ENCODE data around the gene MIPOL1. TPM values are rescaled to one million over a fixed set of nuclear protein-coding genes. Genes with fewer than 3 reads are reported as not detected.

The MIPOL1 gene
- total RNA-seq, 1 experiment from 2014 or later = 18.7 TPM

DNA sequence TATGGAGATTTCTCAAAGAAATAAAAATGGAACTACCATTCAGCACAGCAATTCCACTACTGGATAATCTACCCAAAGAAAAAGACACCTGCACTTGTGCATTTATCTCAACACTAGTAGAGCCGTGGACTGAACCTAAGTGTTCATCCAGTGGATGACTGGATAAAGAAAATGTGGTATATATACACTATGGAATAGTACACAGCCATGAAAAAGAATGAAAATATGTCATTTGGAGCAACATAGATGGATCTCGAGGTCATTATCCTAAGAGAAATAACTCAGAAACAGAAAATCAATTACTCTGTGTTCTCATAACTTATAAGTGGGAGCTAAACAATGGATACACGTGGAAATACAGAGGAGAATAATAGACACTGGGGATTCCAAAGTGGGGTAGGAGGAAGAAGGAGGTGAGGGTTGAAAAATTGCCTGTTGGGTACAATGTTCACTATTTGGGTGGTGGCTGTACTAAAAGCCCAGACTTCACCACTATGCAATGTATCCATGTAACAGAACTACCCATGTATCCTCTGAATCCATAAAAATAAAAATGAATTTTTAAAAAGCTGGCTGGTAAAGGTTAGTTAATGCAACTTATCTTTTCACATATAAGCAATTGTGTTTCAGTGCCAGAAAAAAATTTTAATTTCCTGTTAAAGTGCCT is 266.6 kb downstream of the MIPOL1 start:
- H3K4me1 ChIP-seq = peaks cover 24% of the 10 kb centered on the region
- peaks cover 30% of the 10 kb centered on the region for H3K9me3 ChIP-seq
- CTCF ChIA-PET = no interaction called here
- Mint-ChIP-seq H3K36me3 (ENCODE audit: insufficient read depth, unreplicated experiment) (peaks cover 45% of the 10 kb centered on the region), H3K9me3 (ENCODE audit: unreplicated experiment) (peaks cover 46% of the 10 kb centered on the region), H3K4me3 (ENCODE audit: unreplicated experiment) (no peak overlapping the region), H3K27ac (ENCODE audit: unreplicated experiment) (peak overlapping the region; percentile 34), H3K4me1 (ENCODE audit: low read depth, unreplicated experiment) (peaks cover 11% of the 10 kb centered on the region), H3K27me3 (ENCODE audit: insufficient read depth, unreplicated experiment) (no peaks in the 10 kb centered on the region)
- H3K36me3 ChIP-seq (ENCODE audit: control insufficient read depth, insufficient read depth, low read length) = peaks cover 3% of the 10 kb centered on the region; the same call in 1 of the 2 replicates
- DNase-seq = no peak
- POLR2A ChIA-PET = no interaction called here
- no peak overlapping the region for H3K4me3 ChIP-seq (ENCODE audit: low read depth, low read length)
- no peaks in the 10 kb centered on the region for H3K27me3 ChIP-seq (replicated peaks; ENCODE audit: control insufficient read depth, insufficient read depth, low read length)
- intact Hi-C loops (cut with micrococcal nuclease; ENCODE audit: unreplicated experiment) = no loop called here
- TF ChIP-seq, protein P1, sequence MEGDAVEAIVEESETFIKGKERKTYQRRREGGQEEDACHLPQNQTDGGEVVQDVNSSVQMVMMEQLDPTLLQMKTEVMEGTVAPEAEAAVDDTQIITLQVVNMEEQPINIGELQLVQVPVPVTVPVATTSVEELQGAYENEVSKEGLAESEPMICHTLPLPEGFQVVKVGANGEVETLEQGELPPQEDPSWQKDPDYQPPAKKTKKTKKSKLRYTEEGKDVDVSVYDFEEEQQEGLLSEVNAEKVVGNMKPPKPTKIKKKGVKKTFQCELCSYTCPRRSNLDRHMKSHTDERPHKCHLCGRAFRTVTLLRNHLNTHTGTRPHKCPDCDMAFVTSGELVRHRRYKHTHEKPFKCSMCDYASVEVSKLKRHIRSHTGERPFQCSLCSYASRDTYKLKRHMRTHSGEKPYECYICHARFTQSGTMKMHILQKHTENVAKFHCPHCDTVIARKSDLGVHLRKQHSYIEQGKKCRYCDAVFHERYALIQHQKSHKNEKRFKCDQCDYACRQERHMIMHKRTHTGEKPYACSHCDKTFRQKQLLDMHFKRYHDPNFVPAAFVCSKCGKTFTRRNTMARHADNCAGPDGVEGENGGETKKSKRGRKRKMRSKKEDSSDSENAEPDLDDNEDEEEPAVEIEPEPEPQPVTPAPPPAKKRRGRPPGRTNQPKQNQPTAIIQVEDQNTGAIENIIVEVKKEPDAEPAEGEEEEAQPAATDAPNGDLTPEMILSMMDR (IDR thresholded peaks at IDR 0.05; ENCODE audit: insufficient read depth in 1 of 2, low read depth in 1 of 2, low read length in 1 of 2, severe bottlenecking in 1 of 2, unreplicated experiment in 1 of 2) = no peak
- no TSS peak for BruUV-seq (replicated peaks)

DNA sequence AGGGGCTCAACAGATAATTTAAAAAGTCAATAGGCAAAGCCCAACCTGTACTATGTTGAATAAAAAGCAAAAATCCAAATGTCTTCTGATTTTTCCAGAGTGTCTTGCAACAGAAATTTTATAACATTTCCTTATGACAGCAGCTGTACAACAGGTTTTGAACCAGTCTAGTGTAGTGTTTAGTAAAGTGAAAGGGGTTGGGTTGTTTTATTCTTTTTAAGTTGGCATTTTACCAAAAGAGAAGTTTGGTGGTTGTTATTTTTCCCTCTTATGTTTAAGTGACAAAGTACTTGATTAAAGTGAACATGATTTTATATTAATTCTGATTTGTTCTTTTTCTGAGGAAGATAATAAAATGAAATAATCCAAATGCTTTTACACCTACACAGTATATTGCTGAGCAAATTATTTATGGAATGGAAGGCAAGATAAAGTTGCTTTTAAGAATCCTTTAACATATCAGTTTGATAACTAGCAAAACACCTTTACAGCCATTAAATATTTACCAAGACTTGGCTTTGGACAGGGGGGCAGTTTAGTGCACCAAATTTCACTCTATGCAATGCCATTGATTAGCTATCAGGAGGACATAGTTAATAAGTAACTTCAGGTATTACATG is 268.4 kb downstream of the MIPOL1 start:
- peak overlapping the region; percentile 48 for H3K4me3 Mint-ChIP-seq (ENCODE audit: unreplicated experiment)
- H3K36me3 Mint-ChIP-seq (ENCODE audit: insufficient read depth, unreplicated experiment) = peaks cover 53% of the 10 kb centered on the region
- peak in 1 of 2 experiments; percentile 32 for DNase-seq
- H3K27ac Mint-ChIP-seq (ENCODE audit: unreplicated experiment) = peak overlapping the region; percentile 91
- intact Hi-C loops (cut with micrococcal nuclease; ENCODE audit: unreplicated experiment) = loop anchor here (1.0 kb wide), 8 partner anchors 53 to 220 kb away; no protein-coding TSS in a partner anchor
- H3K9me3 Mint-ChIP-seq (ENCODE audit: unreplicated experiment) = peaks cover 58% of the 10 kb centered on the region
- BruUV-seq (replicated peaks) = no TSS peak
- POLR2A ChIA-PET = interaction anchor here (1.2 to 1.3 kb wide), 2 partner anchors 62 to 81 kb away, joined by 3 to 4 read pairs; no protein-coding TSS in a partner anchor
- CTCF ChIA-PET = interaction anchor here (0.5 kb wide), 2 partner anchors 37 to 61 kb away, joined by 3 to 4 read pairs; no protein-coding TSS in a partner anchor
- H3K4me1 Mint-ChIP-seq (ENCODE audit: low read depth, unreplicated experiment) = peaks cover 11% of the 10 kb centered on the region
- TF ChIP-seq, protein P1 (IDR thresholded peaks at IDR 0.05; ENCODE audit: insufficient read depth in 1 of 2, low read depth in 1 of 2, low read length in 1 of 2, severe bottlenecking in 1 of 2, unreplicated experiment in 1 of 2) = no peak
- Histone ChIP-seq H3K4me1 (peaks cover 24% of the 10 kb centered on the region), H3K4me3 (ENCODE audit: low read depth, low read length) (no peak overlapping the region), H3K36me3 (ENCODE audit: control insufficient read depth, insufficient read depth, low read length) (peaks cover 3% of the 10 kb centered on the region; the same call in 1 of the 2 replicates), H3K27me3 (replicated peaks; ENCODE audit: control insufficient read depth, insufficient read depth, low read length) (no peaks in the 10 kb centered on the region), H3K9me3 (peaks cover 23% of the 10 kb centered on the region)
- H3K27me3 Mint-ChIP-seq (ENCODE audit: insufficient read depth, unreplicated experiment) = no peaks in the 10 kb centered on the region

DNA sequence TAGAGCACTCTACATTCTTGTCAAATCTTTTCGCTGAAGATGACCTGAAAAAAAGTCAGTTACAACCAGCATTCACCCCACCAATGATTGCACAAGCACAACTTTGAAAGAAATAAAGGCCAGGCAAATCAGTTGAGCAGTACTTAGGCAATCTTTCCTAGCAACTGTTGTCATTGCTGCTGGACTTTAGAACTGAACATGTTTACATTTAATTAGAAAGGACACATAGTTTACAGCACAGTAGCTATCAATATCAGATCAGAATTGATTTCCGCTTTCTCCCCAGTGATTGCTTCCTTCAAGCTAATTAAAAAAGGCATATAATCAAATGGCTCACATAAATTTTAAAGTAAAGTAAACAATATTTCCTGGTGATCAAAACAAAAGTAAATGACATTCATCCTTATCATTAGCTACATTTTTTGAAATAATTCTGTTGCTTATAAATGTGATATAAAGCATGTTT is 268.9 kb downstream of the MIPOL1 start:
- H3K4me3 ChIP-seq (ENCODE audit: low read depth, low read length) = no peak overlapping the region
- TF ChIP-seq, protein P1 (IDR thresholded peaks at IDR 0.05; ENCODE audit: insufficient read depth in 1 of 2, low read depth in 1 of 2, low read length in 1 of 2, severe bottlenecking in 1 of 2, unreplicated experiment in 1 of 2) = no peak
- BruUV-seq (replicated peaks) = no TSS peak
- H3K4me3 Mint-ChIP-seq (ENCODE audit: unreplicated experiment) = peak overlapping the region; percentile 48
- H3K9me3 Mint-ChIP-seq (ENCODE audit: unreplicated experiment) = peaks cover 52% of the 10 kb centered on the region
- peaks cover 47% of the 10 kb centered on the region for H3K36me3 Mint-ChIP-seq (ENCODE audit: insufficient read depth, unreplicated experiment)
- POLR2A ChIA-PET = interaction anchor here (1.2 to 1.3 kb wide), 2 partner anchors 62 to 81 kb away, joined by 3 to 4 read pairs; no protein-coding TSS in a partner anchor
- peaks cover 20% of the 10 kb centered on the region for H3K9me3 ChIP-seq
- H3K27me3 ChIP-seq (replicated peaks; ENCODE audit: control insufficient read depth, insufficient read depth, low read length) = no peaks in the 10 kb centered on the region
- CTCF ChIA-PET = interaction anchor here (0.5 kb wide), 2 partner anchors 38 to 61 kb away, joined by 3 to 4 read pairs; no protein-coding TSS in a partner anchor
- intact Hi-C loops (cut with micrococcal nuclease; ENCODE audit: unreplicated experiment) = loop anchor here (1.0 kb wide), 8 partner anchors 53 to 220 kb away; no protein-coding TSS in a partner anchor
- peaks cover 3% of the 10 kb centered on the region; the same call in 1 of the 2 replicates for H3K36me3 ChIP-seq (ENCODE audit: control insufficient read depth, insufficient read depth, low read length)
- H3K4me1 ChIP-seq = peaks cover 24% of the 10 kb centered on the region
- no peaks in the 10 kb centered on the region for H3K27me3 Mint-ChIP-seq (ENCODE audit: insufficient read depth, unreplicated experiment)
- peak overlapping the region; percentile 91 for H3K27ac Mint-ChIP-seq (ENCODE audit: unreplicated experiment)
- DNase-seq = peak; percentile 85 to 88
- H3K4me1 Mint-ChIP-seq (ENCODE audit: low read depth, unreplicated experiment) = peaks cover 11% of the 10 kb centered on the region
